GM23338 (cell line): ENCODE measurements around the gene BRINP2. TPM values are rescaled to one million over a fixed set of nuclear protein-coding genes. Genes with fewer than 3 reads are reported as not detected.

ENCODE experiments used
- CREB1 ChIP-seq: fragments of 250-450 bp; sonication (Bioruptor Pico); IDR thresholded peaks from 2 replicates; pipeline ENCODE4 v1.5.0; 2020; ENCODE audit warnings: low read depth, mild to moderate bottlenecking, moderate library complexity
- EZH2 ChIP-seq: fragments of 200-600 bp; sonication (generic); IDR thresholded peaks from one replicate; pipeline ENCODE4 v1.8.0; 2017; ENCODE audit warnings: antibody characterized with exemption, mild to moderate bottlenecking, low read depth; ENCODE audit not compliant: unreplicated experiment
- JUNB ChIP-seq: IDR thresholded peaks from one replicate; pipeline ENCODE4 v1.6.1; 2016; ENCODE audit warnings: antibody characterized with exemption; ENCODE audit not compliant: unreplicated experiment
- NANOG ChIP-seq: IDR thresholded peaks from 2 replicates; pipeline ENCODE4 v1.6.1; 2016; ENCODE audit warnings: antibody characterized with exemption, borderline replicate concordance
- POLR2AphosphoS5 ChIP-seq: IDR thresholded peaks from 2 replicates; pipeline ENCODE4 v1.6.1; 2016; ENCODE audit warnings: antibody characterized with exemption, low read depth
- ZNF331 ChIP-seq: fragments of 250-450 bp; sonication (Bioruptor Pico); IDR thresholded peaks from 2 replicates; pipeline ENCODE4 v1.5.0; 2020; ENCODE audit warnings: low read depth, mild to moderate bottlenecking, moderate library complexity
- polyA plus RNA-seq: library from polyadenylated mRNA; unstranded; fragments of >200 nt; fragmentation: Nextera tagmentation; extraction: Ambion mirVana; gene quantifications from 2 replicates; pipeline ENCODE4 v1.2.1, GENCODE V29; 2016
- total RNA-seq: library from RNA; depleted of rRNA; stranded (reverse); fragments of >200 nt; shearing (Covaris generic); gene quantifications from 2 replicates; pipeline ENCODE4 v1.2.3, GENCODE V29; 2014
- TF ChIP-seq, protein P1 (sequence below): fragments of 250-450 bp; sonication (Bioruptor Pico); IDR thresholded peaks from 2 replicates; pipeline ENCODE4 v1.5.0; 2020; ENCODE audit warnings: mild to moderate bottlenecking, moderate library complexity
- TF ChIP-seq, protein P2 (sequence below): IDR thresholded peaks from one replicate; pipeline ENCODE4 v1.6.1; 2018; ENCODE audit warnings: antibody characterized with exemption; ENCODE audit not compliant: unreplicated experiment
- TF ChIP-seq, protein P3 (sequence below), 2 experiments: fragments of 200-600 bp in 1 of 2; sonication (generic) in 1 of 2; conservative IDR thresholded peaks; 2 replicates each; pipeline versions ENCODE4 v1.5.1 to v1.6.1; 2016 to 2017; ENCODE audit warnings: antibody characterized with exemption in 2 of 2, low read depth in 2 of 2, mild to moderate bottlenecking in 2 of 2, moderate library complexity in 1 of 2
- TF ChIP-seq, protein P4 (sequence below): IDR thresholded peaks from 2 replicates; pipeline ENCODE4 v1.6.1; 2016; ENCODE audit warnings: antibody characterized with exemption

The BRINP2 gene
- total and polyA plus RNA-seq, 2 experiments from 2014 or later: 0.10 to 0.52 TPM

DNA sequence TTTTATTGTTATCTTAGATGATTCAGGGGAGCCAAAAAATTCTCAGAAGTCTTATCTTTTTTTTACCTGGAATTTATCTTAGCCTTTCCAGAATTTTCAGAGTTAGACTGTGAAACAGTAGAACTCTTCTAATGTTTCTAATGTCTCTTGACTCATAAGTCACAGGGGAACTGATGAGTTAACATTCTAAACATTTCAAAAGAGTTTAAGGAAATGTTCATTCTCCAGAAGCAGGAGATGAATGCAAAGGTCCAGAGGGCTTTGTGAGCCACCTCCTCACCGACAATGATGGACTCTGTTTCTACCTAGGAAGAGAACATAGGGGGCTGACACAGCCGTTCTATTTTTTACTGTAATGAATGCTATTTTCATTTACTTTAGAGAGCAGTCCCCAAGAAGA, 157.5 kb downstream of the BRINP2 start (continued):
- TF ChIP-seq, protein P1, sequence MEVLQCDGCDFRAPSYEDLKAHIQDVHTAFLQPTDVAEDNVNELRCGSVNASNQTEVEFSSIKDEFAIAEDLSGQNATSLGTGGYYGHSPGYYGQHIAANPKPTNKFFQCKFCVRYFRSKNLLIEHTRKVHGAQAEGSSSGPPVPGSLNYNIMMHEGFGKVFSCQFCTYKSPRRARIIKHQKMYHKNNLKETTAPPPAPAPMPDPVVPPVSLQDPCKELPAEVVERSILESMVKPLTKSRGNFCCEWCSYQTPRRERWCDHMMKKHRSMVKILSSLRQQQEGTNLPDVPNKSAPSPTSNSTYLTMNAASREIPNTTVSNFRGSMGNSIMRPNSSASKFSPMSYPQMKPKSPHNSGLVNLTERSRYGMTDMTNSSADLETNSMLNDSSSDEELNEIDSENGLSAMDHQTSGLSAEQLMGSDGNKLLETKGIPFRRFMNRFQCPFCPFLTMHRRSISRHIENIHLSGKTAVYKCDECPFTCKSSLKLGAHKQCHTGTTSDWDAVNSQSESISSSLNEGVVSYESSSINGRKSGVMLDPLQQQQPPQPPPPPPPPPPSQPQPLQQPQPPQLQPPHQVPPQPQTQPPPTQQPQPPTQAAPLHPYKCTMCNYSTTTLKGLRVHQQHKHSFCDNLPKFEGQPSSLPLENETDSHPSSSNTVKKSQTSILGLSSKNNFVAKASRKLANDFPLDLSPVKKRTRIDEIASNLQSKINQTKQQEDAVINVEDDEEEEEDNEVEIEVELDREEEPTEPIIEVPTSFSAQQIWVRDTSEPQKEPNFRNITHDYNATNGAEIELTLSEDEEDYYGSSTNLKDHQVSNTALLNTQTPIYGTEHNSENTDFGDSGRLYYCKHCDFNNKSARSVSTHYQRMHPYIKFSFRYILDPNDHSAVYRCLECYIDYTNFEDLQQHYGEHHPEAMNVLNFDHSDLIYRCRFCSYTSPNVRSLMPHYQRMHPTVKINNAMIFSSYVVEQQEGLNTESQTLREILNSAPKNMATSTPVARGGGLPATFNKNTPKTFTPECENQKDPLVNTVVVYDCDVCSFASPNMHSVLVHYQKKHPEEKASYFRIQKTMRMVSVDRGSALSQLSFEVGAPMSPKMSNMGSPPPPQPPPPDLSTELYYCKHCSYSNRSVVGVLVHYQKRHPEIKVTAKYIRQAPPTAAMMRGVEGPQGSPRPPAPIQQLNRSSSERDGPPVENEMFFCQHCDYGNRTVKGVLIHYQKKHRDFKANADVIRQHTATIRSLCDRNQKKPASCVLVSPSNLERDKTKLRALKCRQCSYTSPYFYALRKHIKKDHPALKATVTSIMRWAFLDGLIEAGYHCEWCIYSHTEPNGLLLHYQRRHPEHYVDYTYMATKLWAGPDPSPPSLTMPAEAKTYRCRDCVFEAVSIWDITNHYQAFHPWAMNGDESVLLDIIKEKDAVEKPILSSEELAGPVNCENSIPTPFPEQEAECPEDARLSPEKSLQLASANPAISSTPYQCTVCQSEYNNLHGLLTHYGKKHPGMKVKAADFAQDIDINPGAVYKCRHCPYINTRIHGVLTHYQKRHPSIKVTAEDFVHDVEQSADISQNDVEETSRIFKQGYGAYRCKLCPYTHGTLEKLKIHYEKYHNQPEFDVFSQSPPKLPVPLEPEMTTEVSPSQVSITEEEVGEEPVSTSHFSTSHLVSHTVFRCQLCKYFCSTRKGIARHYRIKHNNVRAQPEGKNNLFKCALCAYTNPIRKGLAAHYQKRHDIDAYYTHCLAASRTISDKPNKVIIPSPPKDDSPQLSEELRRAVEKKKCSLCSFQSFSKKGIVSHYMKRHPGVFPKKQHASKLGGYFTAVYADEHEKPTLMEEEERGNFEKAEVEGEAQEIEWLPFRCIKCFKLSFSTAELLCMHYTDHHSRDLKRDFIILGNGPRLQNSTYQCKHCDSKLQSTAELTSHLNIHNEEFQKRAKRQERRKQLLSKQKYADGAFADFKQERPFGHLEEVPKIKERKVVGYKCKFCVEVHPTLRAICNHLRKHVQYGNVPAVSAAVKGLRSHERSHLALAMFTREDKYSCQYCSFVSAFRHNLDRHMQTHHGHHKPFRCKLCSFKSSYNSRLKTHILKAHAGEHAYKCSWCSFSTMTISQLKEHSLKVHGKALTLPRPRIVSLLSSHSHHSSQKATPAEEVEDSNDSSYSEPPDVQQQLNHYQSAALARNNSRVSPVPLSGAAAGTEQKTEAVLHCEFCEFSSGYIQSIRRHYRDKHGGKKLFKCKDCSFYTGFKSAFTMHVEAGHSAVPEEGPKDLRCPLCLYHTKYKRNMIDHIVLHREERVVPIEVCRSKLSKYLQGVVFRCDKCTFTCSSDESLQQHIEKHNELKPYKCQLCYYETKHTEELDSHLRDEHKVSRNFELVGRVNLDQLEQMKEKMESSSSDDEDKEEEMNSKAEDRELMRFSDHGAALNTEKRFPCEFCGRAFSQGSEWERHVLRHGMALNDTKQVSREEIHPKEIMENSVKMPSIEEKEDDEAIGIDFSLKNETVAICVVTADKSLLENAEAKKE (CRISPR knock-in tag): no peak
- no peak for TF ChIP-seq JUNB
- TF ChIP-seq, protein P2, sequence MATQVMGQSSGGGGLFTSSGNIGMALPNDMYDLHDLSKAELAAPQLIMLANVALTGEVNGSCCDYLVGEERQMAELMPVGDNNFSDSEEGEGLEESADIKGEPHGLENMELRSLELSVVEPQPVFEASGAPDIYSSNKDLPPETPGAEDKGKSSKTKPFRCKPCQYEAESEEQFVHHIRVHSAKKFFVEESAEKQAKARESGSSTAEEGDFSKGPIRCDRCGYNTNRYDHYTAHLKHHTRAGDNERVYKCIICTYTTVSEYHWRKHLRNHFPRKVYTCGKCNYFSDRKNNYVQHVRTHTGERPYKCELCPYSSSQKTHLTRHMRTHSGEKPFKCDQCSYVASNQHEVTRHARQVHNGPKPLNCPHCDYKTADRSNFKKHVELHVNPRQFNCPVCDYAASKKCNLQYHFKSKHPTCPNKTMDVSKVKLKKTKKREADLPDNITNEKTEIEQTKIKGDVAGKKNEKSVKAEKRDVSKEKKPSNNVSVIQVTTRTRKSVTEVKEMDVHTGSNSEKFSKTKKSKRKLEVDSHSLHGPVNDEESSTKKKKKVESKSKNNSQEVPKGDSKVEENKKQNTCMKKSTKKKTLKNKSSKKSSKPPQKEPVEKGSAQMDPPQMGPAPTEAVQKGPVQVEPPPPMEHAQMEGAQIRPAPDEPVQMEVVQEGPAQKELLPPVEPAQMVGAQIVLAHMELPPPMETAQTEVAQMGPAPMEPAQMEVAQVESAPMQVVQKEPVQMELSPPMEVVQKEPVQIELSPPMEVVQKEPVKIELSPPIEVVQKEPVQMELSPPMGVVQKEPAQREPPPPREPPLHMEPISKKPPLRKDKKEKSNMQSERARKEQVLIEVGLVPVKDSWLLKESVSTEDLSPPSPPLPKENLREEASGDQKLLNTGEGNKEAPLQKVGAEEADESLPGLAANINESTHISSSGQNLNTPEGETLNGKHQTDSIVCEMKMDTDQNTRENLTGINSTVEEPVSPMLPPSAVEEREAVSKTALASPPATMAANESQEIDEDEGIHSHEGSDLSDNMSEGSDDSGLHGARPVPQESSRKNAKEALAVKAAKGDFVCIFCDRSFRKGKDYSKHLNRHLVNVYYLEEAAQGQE: no peak
- TF ChIP-seq ZNF331 (CRISPR knock-in tag): no peak
- TF ChIP-seq, protein P3, sequence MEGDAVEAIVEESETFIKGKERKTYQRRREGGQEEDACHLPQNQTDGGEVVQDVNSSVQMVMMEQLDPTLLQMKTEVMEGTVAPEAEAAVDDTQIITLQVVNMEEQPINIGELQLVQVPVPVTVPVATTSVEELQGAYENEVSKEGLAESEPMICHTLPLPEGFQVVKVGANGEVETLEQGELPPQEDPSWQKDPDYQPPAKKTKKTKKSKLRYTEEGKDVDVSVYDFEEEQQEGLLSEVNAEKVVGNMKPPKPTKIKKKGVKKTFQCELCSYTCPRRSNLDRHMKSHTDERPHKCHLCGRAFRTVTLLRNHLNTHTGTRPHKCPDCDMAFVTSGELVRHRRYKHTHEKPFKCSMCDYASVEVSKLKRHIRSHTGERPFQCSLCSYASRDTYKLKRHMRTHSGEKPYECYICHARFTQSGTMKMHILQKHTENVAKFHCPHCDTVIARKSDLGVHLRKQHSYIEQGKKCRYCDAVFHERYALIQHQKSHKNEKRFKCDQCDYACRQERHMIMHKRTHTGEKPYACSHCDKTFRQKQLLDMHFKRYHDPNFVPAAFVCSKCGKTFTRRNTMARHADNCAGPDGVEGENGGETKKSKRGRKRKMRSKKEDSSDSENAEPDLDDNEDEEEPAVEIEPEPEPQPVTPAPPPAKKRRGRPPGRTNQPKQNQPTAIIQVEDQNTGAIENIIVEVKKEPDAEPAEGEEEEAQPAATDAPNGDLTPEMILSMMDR (conservative IDR thresholded peaks at IDR 0.05; ENCODE audit: low read depth in 2 of 2): no peak
- TF ChIP-seq NANOG: no peak
- no peak for TF ChIP-seq POLR2AphosphoS5
- TF ChIP-seq, protein P4, sequence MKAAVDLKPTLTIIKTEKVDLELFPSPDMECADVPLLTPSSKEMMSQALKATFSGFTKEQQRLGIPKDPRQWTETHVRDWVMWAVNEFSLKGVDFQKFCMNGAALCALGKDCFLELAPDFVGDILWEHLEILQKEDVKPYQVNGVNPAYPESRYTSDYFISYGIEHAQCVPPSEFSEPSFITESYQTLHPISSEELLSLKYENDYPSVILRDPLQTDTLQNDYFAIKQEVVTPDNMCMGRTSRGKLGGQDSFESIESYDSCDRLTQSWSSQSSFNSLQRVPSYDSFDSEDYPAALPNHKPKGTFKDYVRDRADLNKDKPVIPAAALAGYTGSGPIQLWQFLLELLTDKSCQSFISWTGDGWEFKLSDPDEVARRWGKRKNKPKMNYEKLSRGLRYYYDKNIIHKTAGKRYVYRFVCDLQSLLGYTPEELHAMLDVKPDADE: no peak
- no peak for TF ChIP-seq CREB1 (CRISPR knock-in tag)
- no peak for TF ChIP-seq EZH2
